Measurements from ENCODE around the gene TLNRD1.

The TLNRD1 gene

DNA sequence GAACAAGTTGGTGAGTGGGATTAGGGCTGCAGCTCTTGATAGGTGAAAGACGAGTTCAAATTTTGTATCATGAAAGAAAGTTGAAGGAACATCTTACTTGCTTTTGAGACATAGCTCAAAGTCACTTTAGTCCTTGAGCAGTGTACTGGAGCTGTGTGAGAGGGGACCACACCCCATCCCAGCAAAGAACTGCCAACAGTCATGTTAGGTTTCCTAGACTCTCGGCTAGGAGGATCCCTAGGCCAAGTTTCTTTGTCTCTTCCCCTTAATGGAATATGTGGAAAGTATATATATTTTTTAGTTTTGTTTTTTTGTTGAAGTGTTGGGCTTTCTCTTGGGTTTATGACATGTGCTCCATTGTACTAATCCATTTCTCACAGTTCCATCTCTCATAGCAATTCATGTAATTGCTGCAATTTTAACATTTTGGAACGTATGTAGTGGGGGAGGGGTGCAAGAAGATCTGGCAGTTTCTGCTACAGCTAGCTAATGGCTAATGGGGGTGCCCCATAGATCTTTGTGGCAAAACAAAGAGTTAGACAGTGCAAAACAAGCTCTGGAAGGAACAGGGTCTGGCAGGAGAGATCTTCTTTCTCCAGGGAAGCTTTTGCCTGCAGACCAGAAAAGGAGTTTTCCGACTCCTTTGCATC lies 25.1 kb downstream of the TLNRD1 start:
- H3K9me3 ChIP-seq: no peaks in the 10 kb centered on the region
- TF ChIP-seq, protein P1, sequence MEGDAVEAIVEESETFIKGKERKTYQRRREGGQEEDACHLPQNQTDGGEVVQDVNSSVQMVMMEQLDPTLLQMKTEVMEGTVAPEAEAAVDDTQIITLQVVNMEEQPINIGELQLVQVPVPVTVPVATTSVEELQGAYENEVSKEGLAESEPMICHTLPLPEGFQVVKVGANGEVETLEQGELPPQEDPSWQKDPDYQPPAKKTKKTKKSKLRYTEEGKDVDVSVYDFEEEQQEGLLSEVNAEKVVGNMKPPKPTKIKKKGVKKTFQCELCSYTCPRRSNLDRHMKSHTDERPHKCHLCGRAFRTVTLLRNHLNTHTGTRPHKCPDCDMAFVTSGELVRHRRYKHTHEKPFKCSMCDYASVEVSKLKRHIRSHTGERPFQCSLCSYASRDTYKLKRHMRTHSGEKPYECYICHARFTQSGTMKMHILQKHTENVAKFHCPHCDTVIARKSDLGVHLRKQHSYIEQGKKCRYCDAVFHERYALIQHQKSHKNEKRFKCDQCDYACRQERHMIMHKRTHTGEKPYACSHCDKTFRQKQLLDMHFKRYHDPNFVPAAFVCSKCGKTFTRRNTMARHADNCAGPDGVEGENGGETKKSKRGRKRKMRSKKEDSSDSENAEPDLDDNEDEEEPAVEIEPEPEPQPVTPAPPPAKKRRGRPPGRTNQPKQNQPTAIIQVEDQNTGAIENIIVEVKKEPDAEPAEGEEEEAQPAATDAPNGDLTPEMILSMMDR (IDR thresholded peaks at IDR 0.05; ENCODE audit: low read depth, low read length): no peak
- DNase-seq: no peak

DNA sequence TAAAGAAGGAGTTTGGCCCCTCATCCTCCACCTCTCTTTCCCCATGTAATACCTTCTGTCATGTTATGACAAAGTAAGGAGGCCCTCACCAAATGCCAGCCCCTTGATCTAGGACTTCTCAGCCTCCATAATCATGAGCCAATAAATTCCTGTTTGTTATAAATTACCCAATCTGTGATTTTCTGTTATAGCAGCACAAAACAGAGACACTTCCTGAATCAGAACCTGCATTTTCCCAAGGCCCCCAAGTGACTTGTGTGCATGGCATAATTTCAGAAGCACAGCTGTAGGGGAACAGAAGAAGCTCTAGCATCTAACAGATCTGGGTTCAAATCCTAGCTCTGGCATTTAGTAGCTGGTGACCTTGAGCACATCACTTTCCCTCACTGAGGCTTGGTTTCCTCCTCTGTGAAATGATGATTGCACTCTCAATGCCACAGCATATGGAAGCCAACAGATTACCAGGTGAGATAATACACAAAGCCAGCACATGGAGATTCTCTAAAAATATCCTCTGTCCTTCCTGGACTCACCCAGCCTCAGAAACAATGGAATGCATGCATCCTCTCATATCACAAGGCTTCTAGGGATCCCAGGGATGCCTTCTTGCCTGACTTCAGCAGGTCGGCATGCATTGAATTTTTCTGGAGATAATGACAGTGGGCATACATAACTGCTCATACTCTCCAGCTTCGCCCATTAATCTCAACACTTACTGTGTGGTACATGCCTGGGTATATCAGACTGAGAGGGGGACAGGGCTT lies 26.3 kb downstream of the TLNRD1 start:
- DNase-seq: no peak
- Histone ChIP-seq H3K27me3 (no peaks in the 10 kb centered on the region), H3K4me3 (ENCODE audit: low read depth, low read length) (no peak overlapping the region), H3K36me3 (no peaks in the 10 kb centered on the region), H3K9me3 (no peaks in the 10 kb centered on the region), H3K4me1 (no peaks in the 10 kb centered on the region)
- TF ChIP-seq, protein P1 (IDR thresholded peaks at IDR 0.05; ENCODE audit: low read depth, low read length): no peak

More for the DNA sequence above, 25.1 kb downstream of the TLNRD1 start:
- Histone ChIP-seq H3K4me3 (ENCODE audit: low read depth, low read length) (no peak overlapping the region), H3K36me3 (no peaks in the 10 kb centered on the region), H3K27me3 (no peaks in the 10 kb centered on the region), H3K4me1 (no peaks in the 10 kb centered on the region)

DNA sequence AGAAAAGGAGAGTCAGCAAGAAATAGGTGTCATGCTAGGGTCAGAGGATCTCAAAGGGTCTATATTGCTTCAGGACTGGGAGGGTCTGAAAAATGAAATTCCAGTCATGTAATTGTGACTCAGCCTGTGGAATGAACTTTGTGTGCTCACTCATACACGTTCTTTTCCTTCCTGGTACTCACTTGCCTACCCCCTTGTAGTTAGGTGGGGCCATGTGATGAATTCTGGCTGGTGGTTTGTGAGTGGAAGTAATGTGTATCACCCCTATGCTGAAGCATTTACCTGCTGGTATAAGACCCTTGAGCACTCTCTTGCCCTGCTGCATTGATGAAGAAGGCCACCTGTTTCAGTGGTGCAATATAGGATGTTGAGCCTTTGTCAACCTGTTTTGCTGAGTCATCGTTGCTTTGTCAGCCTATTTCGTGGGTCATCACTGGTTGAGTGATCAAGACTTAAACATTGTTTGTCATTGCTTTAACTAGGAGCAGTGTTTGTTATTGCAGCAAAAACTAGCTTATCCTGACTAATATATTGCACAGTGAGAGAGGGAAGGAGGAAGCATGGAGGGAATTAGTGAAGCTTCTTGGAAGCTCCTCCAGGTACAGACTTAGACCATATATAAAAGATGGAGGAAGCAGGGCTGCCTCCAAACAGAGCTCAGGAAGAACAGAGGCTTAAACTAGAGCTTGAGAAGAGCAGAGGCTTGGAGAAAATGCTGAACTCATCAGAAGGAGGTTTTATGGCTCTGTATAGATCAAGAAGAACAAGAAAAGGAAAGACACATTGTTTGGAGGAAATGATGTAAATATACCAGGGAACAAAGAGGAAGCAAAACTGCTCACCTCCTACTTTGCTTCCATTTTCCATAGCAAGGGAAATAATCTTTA lies 28.9 kb downstream of the TLNRD1 start:
- Histone ChIP-seq H3K36me3 (no peaks in the 10 kb centered on the region), H3K27me3 (no peaks in the 10 kb centered on the region), H3K9me3 (no peaks in the 10 kb centered on the region), H3K4me1 (no peaks in the 10 kb centered on the region), H3K4me3 (ENCODE audit: low read depth, low read length) (no peak overlapping the region)
- TF ChIP-seq, protein P1 (IDR thresholded peaks at IDR 0.05; ENCODE audit: low read depth, low read length): no peak
- DNase-seq: no peak

DNA sequence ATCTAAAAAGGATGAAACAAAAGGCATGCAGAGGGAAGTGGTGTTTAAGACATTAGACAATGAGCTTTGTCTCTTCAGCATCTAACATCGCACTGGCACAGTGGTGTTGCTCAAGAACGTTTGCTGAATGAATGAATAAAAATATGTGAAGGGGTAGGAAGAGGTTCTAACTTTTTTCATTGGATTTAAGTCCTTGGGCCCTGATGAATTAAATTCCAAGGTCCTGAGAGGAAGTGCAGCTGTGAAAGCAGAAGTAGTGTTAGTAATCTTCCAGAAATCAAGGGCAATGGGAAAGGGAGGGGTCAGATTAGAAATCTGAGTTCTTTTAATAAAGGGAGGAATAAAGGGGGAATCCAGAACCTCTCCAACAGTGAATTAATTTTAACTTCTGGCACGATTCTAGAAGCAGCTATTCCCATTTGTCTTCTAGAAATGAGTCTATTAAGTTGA lies 29.6 kb downstream of the TLNRD1 start:
- H3K9me3 ChIP-seq: no peaks in the 10 kb centered on the region
- no peak for DNase-seq
- H3K36me3 ChIP-seq: no peaks in the 10 kb centered on the region
- H3K27me3 ChIP-seq: no peaks in the 10 kb centered on the region
- no peaks in the 10 kb centered on the region for H3K4me1 ChIP-seq
- TF ChIP-seq, protein P1 (IDR thresholded peaks at IDR 0.05; ENCODE audit: low read depth, low read length): no peak
- H3K4me3 ChIP-seq (ENCODE audit: low read depth, low read length): no peak overlapping the region

DNA sequence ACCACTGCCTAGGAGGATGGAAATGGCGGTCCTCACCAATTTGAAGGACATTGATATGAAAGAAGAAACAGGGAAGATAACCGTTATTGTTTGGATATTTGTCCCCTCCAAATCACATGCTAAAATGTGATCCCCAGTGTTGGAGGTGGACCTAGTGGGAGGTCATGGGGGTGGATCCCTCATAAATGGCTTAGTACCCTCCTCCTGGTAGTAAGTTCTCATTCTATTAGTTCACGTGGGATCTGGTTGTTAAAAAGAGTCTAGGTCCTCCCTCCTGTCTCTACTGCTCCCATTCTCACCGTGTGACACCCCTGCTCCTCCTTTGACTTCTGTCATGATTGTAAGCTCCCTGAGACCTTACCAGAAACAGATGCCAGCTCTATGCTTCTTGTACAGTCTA lies 30.5 kb downstream of the TLNRD1 start:
- no peak for DNase-seq
- TF ChIP-seq, protein P1 (IDR thresholded peaks at IDR 0.05; ENCODE audit: low read depth, low read length): no peak
- H3K9me3 ChIP-seq: no peaks in the 10 kb centered on the region
- no peak overlapping the region for H3K4me3 ChIP-seq (ENCODE audit: low read depth, low read length)
- no peaks in the 10 kb centered on the region for H3K36me3 ChIP-seq
- no peaks in the 10 kb centered on the region for H3K4me1 ChIP-seq
- no peaks in the 10 kb centered on the region for H3K27me3 ChIP-seq

Data from BE2C (cell line).